Measurements from ENCODE around the gene XRRA1.

The XRRA1 gene

GRCh38 chr11:74824285-74824982, 124.5 kb downstream of the XRRA1 start:
- no peak for DNase-seq

- DNase-seq, result no peak
Measured at GRCh38 chr11:74822170-74822569, 126.7 kb downstream of the XRRA1 start.

GRCh38 chr11:74820763-74821162, 128.1 kb downstream of the XRRA1 start:
- DNase-seq, result no peak

GRCh38 chr11:74819400-74819799, 129.5 kb downstream of the XRRA1 start:
- no peak for DNase-seq

- no peak for DNase-seq
Measured at GRCh38 chr11:74818283-74818946, 130.5 kb downstream of the XRRA1 start.

GRCh38 chr11:74816664-74817063, 132.2 kb downstream of the XRRA1 start:
- DNase-seq, result no peak

GRCh38 chr11:74815966-74816365, 132.9 kb downstream of the XRRA1 start:
- no peak for DNase-seq

GRCh38 chr11:74809801-74810200, 139.1 kb downstream of the XRRA1 start:
- no peak for DNase-seq

GRCh38 chr11:74806267-74806666, 142.6 kb downstream of the XRRA1 start:
- DNase-seq, result no peak

- no peak for DNase-seq
Measured at GRCh38 chr11:74791333-74792100, 157.4 kb downstream of the XRRA1 start.

Measured in AML-193 (cell line).